ENCODE measurements around the gene PARD6B.

PARD6B gene

GRCh38 chr20:50721881-50722281 is 9.5 kb upstream of the PARD6B start:
- FAIRE-seq (no peak), DNase-seq (ENCODE audit: insufficient read length, low spot score) (no peak)
- no peak for TF ChIP-seq CTCF (IDR thresholded peaks at IDR 0.05; ENCODE audit: insufficient read depth, missing control alignments)

GRCh38 chr20:50722424-50723155 is 8.8 kb upstream of the PARD6B start:
- DNase-seq (ENCODE audit: insufficient read length, low spot score), result no peak
- no peak for FAIRE-seq
- no peak for TF ChIP-seq CTCF (IDR thresholded peaks at IDR 0.05; ENCODE audit: insufficient read depth, missing control alignments)

GRCh38 chr20:50723672-50724071 is 7.7 kb upstream of the PARD6B start:
- no peak for TF ChIP-seq CTCF (IDR thresholded peaks at IDR 0.05; ENCODE audit: insufficient read depth, missing control alignments)
- DNase-seq (ENCODE audit: insufficient read length, low spot score) (no peak), FAIRE-seq (no peak)

- TF ChIP-seq CTCF (IDR thresholded peaks at IDR 0.05; ENCODE audit: insufficient read depth, missing control alignments), result no peak
- DNase-seq (ENCODE audit: insufficient read length, low spot score) (no peak), FAIRE-seq (no peak)
Measured at GRCh38 chr20:50724112-50724725, 7.2 kb upstream of the PARD6B start.

GRCh38 chr20:50724851-50725723 is 6.3 kb upstream of the PARD6B start:
- FAIRE-seq (no peak), DNase-seq (ENCODE audit: insufficient read length, low spot score) (peak; percentile 53)
- TF ChIP-seq CTCF (IDR thresholded peaks at IDR 0.05; ENCODE audit: insufficient read depth, missing control alignments), result no peak

GRCh38 chr20:50725724-50726005 is 5.7 kb upstream of the PARD6B start:
- DNase-seq (ENCODE audit: insufficient read length, low spot score) (no peak), FAIRE-seq (no peak)
- TF ChIP-seq CTCF (IDR thresholded peaks at IDR 0.05; ENCODE audit: insufficient read depth, missing control alignments), result no peak
